HG03520 (cell line): ENCODE data around the gene IFNA21.
"Not testable (repeated sequence)": the region's sequence is repeated elsewhere in the genome, so short reads cannot be mapped to it uniquely, and the experiment has no call there.

Experiments
- ATAC-seq: cut with Tn5 transposase; IDR thresholded peaks from one replicate; pipeline ENCODE4 v1.9.1; 2021; ENCODE audit warnings: mild to moderate bottlenecking, moderate library complexity; ENCODE audit not compliant: unreplicated experiment

IFNA21 gene

DNA sequence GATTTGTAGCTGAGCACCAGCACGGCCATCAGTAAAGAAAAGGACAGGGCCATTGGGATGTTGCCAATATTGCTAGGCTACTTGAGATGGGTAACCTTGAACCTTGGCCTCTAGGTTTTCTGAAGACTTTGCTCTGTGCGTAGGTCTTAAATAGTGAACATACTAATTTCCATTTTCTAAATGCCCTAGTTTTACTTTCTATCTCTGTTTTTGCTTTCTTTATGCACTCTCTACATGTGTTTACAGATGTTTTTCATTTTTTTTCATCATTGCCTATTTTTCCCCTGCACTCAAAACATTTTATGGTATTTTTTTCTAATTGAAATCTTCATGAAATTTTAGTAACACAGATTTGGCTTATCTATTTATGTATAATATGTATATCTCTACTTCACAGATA, at the start of gene IFNA21:
TSS of gene IFNA21 (minus strand) at position 101 of the 400 bp plus-strand sequence. CDS start at position 53, 48 bp downstream.
- ATAC-seq = not testable (repeated sequence)

DNA sequence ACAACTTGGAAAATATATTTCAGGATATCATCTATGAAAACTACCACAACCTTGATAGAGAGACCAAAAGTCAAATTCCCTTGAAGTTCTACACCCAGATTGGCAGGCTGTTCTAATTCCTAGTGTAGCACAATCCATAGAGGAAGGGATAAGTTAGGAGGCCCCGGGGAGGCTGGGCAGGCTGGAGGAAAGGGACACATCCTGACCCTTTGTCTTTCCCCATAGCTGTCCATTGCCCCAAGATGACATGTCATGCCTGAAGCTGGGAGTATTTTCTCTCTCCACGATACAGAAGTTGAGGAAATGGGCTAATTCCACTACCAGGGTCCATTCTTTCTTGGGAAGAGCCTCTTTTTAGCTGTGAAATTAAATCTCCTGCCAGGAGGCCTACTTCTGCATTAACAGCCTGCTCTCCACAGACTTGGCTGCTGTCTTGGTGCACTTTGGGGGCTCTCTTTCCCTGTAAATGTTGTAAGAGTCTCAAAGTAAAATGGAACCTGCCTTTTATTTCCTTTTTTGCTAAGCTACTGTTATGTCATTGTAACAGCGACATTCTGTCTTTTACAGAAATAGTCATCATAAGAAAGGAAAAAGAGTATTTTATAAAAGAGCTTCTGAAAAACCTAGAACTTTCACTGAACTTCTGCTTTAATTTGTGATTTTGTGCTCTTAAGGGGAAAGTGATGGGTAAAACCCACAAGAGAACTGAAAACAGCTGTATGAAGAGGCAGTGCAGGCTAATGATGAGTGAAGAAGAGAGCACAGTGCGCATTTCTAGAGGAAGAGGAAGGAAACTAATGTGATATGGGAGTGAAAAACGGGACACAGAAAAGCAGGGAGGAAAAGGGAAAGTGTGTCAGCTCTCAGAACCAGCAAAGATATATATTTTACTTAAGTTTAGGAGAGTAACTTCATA, 47.2 kb upstream of the IFNA21 start:
- peak; percentile 67 for ATAC-seq

DNA sequence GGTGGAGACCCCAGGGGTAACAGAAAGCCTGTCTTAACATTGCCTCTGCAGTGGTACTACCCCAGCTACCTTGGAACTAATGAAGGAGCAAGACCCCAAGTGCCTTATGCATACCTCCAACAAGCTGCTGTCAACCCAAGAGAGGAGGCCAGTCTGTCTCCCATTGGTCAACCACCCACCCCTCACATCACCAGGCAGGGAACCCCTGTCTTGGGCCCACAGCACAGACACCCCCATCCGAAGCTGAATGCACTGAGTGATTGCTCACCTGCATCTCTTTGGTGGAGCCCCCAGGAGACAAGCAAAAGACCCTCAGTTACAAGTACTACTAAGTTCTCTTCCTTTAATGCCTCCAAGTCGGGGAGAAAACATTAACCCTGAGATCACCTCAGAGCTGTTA, 45.7 kb upstream of the IFNA21 start:
- ATAC-seq = not testable (repeated sequence)

DNA sequence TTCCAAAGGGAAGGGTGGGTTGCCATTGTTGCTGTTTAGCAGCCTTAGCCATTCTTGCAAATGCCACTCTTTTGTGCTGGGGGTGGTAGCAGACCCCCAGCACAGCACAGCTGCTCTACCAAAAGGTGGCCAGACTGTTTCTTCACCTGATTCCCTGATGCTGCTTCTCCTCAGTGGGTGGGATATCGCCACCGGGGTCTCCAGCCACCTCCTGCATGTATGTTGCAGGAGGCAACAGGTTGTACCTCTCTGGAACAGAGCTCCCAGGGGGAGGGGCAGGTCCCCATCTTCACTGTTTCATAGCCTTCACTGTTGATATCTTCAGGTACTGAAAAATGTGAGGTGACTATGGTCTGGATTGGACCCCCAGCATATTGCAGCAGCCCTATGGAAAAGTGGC, 44.3 kb upstream of the IFNA21 start:
- ATAC-seq = not testable (repeated sequence)

DNA sequence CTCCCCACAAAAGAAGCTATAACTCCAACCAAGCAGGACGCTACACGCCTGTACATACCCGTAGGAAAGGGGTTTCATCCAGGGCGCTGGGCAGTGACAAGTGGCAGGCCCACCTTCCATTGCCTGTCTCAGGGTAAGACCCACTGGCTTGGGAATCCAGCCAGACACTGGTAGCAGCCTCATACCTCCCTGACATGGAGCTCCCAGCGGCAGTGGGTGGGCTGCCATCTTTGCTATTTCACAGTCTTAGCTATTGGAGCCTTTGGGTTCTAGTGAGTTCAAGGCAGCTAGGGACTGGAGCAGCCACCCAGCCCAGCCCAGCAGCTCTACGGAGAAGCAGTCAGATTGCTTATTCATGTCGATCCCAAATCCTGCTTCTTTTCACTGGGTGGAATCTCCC, 43.9 kb upstream of the IFNA21 start:
- no peak for ATAC-seq

DNA sequence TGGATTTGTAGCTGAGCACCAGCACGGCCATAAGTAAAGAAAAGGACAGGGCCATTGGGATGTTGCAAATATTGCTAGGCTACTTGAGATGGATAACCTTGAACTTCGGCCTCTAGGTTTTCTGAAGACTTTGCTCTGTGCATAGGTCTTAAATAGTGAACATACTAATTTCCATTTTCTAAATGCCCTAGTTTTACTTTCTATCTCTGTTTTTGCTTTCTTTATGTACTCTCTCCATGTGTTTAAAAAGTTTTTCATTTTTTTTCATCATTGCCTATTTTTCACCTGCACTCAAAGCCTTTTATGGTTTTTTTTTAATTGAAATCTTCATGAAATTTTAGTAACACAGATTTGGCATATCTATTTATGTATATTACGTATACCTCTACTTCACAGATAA, 40.6 kb upstream of the IFNA21 start, which contains the start of gene IFNA10:
TSS of gene IFNA10 (minus strand) at position 101 of the 400 bp plus-strand sequence. CDS start at position 55, 46 bp downstream.
- ATAC-seq = not testable (repeated sequence)

DNA sequence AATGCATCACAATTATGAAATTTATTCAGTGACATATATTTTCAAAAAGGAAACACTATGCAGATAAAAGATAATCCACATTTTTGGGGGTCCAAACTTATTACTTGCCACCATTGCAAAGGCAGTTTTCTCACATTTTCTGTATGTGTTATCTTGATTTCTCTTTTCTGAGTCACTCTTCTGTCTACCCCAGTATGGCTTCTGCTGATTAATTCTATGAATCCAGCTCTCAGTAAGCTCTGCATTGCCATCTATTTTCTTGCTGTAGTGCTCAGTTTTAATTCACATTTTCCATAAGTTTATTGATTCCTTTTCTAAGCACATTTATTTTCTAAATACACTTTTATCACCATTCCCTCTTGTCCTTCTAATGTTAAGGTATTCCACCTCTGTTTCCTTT, 38.7 kb upstream of the IFNA21 start:
- no peak for ATAC-seq

DNA sequence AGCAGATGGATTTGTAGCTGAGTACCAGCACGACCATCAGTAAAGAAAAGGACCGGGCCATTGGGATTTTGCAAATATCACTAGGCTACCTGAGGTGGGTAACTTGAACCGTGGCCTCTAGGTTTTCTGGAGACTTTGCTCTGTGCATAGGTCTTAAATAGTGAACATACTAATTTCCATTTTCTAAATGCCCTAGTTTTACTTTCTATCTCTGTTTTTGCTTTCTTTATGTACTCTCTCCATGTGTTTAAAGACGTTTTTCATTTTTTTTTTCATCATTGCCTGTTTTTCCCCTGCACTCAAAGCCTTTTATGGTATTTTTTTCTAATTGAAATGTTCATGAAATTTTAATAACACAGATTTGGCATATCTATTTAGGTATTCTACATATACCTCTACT, 35.6 kb upstream of the IFNA21 start, which contains the start of gene IFNA7:
TSS of gene IFNA7 (minus strand) at position 101 of the 400 bp plus-strand sequence. CDS start at position 61, 40 bp downstream.
- ATAC-seq = not testable (repeated sequence)

DNA sequence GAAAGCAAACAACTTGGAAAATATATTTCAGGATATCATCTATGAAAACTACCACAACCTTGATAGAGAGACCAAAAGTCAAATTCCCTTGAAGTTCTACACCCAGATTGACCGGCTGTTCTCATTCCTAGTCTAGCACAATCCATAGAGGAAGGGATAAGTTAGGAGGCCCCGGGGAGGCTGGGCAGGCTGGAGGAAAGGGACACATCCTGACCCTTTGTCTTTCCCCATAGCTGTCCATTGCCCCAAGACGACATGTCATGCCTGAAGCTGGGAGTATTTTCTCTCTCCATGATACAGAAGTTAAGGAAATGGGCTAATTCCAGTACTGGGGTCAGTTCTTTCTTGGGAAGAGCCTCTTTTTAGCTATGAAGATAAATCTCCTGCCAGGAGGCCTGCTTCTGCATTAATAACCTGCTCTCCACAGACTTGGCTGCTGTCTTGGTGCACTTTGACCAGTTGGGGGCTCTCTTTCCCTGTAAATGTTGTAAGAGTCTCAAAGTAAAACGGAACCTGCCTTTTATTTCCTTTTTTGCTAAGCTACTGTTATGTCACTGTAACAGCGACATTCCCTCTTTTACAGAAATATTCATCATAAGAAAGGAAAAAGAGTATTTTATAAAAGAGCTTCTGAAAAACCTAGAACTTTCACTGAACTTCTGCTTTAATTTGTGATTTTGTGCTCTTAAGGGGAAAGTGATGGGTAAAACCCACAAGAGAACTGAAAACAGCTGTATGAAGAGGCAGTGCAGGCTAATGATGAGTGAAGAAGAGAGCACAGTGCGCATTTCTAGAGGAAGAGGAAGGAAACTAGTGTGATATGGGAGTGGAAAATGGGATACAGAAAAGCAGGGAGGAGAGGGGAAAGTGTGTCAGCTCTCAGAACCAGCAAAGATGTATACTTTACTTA, 28.7 kb upstream of the IFNA21 start:
- peak; percentile 92 for ATAC-seq

DNA sequence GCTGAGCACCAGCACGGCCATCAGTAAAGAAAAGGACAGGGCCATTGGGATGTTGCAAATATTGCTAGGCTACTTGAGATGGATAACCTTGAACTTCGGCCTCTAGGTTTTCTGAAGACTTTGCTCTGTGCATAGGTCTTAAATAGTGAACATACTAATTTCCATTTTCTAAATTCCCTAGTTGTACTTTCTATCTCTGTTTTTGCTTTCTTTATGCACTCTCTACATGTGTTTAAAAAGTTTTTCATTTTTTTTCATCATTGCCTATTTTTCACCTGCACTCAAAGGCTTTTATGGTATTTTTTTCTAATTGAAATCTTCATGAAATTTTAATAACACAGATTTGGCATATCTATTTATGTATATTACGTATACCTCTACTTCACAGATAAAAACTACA, 21.0 kb upstream of the IFNA21 start, which contains the start of gene IFNA4:
TSS of gene IFNA4 (minus strand) at position 101 of the 400 bp plus-strand sequence. CDS start at position 45, 56 bp downstream.
- ATAC-seq = not testable (repeated sequence)

DNA sequence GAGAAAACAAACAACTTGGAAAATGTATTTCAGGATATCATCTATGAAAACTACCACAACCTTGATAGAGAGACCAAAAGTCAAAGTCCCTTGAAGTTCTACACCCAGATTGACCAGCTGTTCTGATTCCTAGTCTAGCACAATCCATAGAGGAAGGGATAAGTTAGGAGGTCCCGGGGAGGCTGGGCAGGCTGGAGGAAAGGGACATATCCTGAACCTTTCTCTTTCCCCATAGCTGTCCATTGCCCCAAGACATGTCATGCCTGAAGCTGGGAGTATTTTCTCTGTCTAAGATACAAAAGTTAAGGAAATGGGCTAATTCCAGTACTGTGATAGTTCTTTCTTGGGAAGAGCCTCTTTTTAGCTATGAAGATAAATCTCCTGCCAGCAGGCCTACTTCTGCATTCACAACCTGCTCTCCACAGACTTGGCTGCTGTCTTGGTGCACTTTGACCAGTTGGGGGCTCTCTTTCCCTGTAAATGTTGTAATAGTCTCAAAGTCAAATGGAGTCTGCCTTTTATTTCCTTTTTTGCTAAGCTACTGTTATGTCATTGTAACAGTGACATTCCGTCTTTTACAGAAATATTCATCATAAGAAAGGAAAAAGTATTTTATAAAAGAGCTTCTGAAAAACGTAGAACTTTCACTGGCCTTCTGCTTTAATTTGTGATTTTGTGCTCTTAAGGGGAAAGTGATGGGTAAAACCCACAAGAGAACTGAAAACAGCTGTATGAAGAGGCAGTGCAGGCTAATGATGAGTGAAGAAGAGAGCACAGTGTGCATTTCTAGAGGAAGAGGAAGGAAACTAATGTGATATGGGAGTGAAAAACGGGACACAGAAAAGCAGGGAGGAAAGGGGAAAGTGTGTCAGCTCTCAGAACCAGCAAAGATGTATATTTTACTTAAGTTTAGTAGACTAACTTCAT, 16.6 kb upstream of the IFNA21 start:
- peak; percentile 91 for ATAC-seq

DNA sequence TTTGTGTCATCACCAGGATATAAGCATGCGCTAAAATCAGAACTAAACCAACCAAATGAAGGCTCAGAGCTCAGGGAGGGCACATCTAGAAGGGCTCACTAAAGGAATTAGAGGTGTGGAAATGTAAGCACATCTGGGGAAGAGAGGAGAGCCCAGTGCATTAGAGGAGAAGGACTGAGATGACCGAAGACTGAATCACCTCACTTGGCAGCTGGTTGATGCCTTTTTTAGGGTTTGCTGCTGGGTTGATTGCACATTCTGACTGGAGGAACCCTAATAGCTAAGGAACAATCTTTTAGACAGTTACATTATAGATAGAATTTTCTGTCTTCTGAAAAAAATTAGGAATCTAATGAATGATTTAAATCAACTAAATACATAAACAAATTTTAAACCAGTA, 8.2 kb upstream of the IFNA21 start:
- no peak for ATAC-seq

DNA sequence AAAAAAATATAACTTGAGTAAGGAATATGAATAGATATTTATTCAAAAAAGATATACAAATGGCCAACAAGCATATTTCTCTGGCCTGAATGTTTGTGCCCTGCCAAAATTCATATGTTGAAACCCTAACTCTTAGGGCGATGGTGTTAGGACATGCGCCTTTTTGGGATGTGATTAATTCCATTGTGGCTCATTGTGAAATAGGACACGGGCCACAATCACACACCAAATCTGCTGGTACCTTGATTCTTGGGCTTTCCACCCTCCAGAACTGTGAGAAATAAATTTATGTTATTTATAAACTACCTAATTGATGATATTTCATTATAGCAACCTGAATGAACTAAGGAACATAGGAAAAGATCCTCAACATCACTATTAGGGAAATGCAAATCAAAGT, 5.7 kb upstream of the IFNA21 start:
- ATAC-seq = no peak

DNA sequence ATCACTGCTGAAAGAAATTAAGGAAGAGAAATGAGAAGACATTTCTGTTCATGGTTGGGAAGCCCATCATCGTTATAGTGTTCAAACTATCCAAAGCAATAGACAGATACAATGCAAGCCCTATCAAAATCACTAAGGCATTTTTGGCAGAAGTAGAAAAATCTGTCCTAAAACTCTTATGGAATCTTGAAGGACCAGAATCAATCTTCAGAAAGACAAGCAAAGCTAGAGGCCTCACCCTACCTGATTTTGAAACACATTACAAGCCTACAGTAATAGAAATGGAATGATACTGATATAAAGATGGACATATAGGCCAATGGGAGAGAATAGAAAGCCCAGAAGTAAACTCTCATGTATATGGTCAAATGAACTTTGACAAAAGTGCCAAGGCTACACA, 4.9 kb upstream of the IFNA21 start:
- ATAC-seq = no peak

DNA sequence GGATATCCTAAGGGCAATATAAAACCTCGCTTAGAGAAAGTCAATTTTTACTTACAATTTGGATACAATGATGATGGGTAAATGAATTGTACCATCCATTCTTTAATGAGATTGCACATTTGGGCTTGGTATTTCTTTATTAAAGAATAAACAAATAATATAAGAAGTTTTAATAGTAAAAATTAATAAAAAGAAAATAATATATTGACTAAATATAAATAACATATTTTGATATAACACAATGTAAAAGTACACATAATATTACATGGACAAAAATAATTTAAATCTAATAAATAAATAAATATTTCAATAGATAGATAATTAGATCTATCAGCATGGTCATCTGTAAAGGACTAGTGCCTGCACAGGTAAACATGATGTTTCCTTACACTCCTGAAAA, 944 bp downstream of the IFNA21 start:
- ATAC-seq = no peak

DNA sequence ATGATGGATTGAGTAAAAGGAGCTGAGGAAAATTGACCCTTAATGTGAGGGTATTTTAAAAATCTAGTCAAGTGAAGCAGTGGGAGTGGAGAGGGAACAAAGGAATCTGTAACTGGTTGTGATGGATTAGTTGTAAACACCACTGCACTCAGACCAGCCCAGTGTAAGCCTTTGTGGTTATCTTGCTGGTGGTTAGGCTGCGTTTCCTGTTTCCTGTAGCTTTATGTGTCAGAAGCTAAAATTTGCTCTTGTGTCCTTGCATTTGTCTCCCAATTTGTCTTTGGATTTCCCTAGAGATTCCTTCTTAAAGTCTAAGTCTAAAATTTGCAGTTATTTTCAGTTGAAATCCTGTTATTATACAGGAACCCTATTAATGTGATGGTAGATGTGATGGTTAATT, 6.3 kb downstream of the IFNA21 start:
- ATAC-seq = peak; percentile 92

DNA sequence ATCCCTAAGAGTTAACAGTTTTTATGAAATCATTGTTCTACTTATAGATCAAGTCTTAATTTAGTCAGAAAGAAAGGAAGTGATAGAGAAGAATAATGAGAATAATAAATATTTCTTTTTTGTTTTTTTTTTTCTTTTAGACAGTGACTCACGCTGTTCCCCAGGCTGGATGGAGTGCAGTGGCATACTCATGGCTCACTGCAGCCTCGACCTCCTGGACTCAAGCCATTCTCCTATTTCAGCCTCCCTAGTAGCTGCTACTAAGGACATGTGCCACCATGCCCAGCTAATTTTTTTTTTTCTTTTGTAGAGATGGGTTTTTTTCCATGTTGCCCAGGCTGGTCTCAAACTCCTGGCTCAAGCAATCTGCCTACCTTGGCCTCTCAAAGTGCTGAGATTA, 11.0 kb downstream of the IFNA21 start:
- no peak for ATAC-seq

DNA sequence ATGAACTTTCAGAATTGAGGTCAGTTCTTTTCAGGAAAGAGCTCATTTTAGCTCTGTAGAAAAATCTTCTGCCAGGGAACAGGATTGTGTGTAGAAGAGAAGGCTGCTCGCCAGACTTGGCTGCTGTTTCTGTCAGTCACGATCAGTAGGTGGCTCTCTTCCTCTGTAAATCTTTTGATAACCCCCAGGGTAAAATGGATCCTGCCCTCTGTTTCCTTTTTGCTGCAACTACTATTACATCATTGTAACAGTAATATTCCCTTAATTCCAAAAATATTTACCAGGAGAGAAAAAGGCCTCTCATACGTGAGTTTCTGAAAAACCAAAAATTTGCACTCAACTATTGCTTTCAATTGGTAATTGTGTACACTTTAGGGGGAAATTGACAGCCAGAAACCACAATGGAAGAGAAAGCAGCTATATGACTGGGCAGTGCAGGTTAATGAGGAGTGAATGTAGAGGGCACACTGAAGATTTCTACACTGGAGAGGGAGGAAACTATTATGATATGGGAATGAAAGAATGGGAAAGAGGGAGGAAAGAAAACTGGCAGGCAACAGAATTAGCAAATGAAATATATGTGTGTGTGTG, 12.3 kb downstream of the IFNA21 start:
- ATAC-seq = no peak

DNA sequence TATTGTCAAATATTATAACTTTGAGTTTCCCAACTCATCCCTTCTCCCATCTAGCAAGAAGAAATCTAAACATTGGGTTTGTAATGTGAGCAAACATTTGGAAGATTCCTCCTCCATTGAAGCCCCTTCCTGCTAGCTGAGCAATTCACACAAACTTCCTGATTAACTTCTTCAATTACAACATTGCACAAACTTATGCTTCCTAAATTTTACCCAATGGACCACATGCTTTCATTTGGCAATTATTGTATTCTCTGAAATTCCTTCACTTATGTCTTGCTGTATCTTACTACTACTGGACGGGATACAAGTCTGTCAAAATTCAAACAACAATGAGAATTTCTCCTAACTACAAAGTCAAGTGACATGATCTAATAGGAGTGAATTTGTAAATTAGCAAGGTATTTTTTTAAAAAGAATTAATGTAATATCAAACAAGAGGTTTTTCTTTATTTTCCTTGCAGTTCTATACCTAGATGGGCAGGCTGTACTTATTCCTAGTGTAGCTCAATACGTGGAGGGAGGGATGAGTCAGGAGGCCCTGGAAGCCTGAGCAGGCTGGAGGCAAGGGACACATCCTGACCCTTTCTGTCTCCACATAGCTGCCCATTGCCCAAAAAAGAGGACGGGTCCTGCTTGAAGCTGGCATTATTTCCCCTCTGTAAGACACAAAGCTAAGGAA, 13.0 kb downstream of the IFNA21 start:
- no peak for ATAC-seq
